Raji (cell line): Measurements from ENCODE around the gene CHID1.

Experiments used
- POLR2A ChIP-seq: IDR thresholded peaks from 2 replicates; pipeline ENCODE4 v1.6.1; 2011; ENCODE audit warnings: low read depth, low read length, control low read depth; ENCODE audit not compliant: insufficient read depth

Gene CHID1

GRCh38 chr11:887589-887988 is 23.0 kb downstream of the CHID1 start:
- TF ChIP-seq POLR2A = no peak

GRCh38 chr11:886568-886967 is 24.0 kb downstream of the CHID1 start:
- TF ChIP-seq POLR2A = no peak

GRCh38 chr11:884578-885070 is 26.0 kb downstream of the CHID1 start:
- TF ChIP-seq POLR2A = no peak

GRCh38 chr11:883527-883926 is 27.1 kb downstream of the CHID1 start:
- no peak for TF ChIP-seq POLR2A

- TF ChIP-seq POLR2A = no peak
Observed at GRCh38 chr11:882596-882995, 28.0 kb downstream of the CHID1 start.

- TF ChIP-seq POLR2A = no peak
Observed at GRCh38 chr11:880447-880846, 30.2 kb downstream of the CHID1 start.

- no peak for TF ChIP-seq POLR2A
Observed at GRCh38 chr11:877565-877964, 33.0 kb downstream of the CHID1 start.

GRCh38 chr11:876545-876944 is 34.1 kb downstream of the CHID1 start:
- TF ChIP-seq POLR2A = no peak

GRCh38 chr11:875769-876301 is 34.8 kb downstream of the CHID1 start:
- no peak for TF ChIP-seq POLR2A

- no peak for TF ChIP-seq POLR2A
Observed at GRCh38 chr11:875203-875602, 35.4 kb downstream of the CHID1 start.

GRCh38 chr11:873706-874105 is 36.9 kb downstream of the CHID1 start:
- TF ChIP-seq POLR2A = no peak

GRCh38 chr11:872799-873198 is 37.8 kb downstream of the CHID1 start:
- no peak for TF ChIP-seq POLR2A

GRCh38 chr11:871472-871871 is 39.1 kb downstream of the CHID1 start:
- no peak for TF ChIP-seq POLR2A

- no peak for TF ChIP-seq POLR2A
Observed at GRCh38 chr11:870418-870817, 40.2 kb downstream of the CHID1 start.

- no peak for TF ChIP-seq POLR2A
Observed at GRCh38 chr11:870127-870413, 40.5 kb downstream of the CHID1 start.

- no peak for TF ChIP-seq POLR2A
Observed at GRCh38 chr11:869399-870126, 41.0 kb downstream of the CHID1 start.

- no peak for TF ChIP-seq POLR2A
Observed at GRCh38 chr11:868802-869201, 41.8 kb downstream of the CHID1 start.
